Activated naive CD4-positive, alpha-beta T cell treated with Interleukin-2 at 50 U/mL for 16 hours (primary cell): ENCODE measurements around the gene NKAIN2.

Source experiments
- DNase-seq: peaks from one replicate; pipeline ENCODE4 v3.0.0-alpha.2; 2020

The NKAIN2 gene

GRCh38 chr6:124795643-124796463, 992.2 kb downstream of the NKAIN2 start:
- DNase-seq: no peak

GRCh38 chr6:124796464-124796970, 992.9 kb downstream of the NKAIN2 start:
- no peak for DNase-seq

GRCh38 chr6:124797224-124797623, 993.6 kb downstream of the NKAIN2 start:
- no peak for DNase-seq

GRCh38 chr6:124798942-124799496, 995.4 kb downstream of the NKAIN2 start:
- DNase-seq: no peak

GRCh38 chr6:124799638-124800037, 996.0 kb downstream of the NKAIN2 start:
- DNase-seq: no peak

GRCh38 chr6:124800222-124800621, 996.6 kb downstream of the NKAIN2 start:
- DNase-seq: no peak

- DNase-seq: no peak
Observed at GRCh38 chr6:124812067-124812466, 1008.4 kb downstream of the NKAIN2 start.

- DNase-seq: no peak
Observed at GRCh38 chr6:124819346-124819745, 1015.7 kb downstream of the NKAIN2 start.

GRCh38 chr6:124822204-124822613, 1018.5 kb downstream of the NKAIN2 start:
- no peak for DNase-seq

GRCh38 chr6:124822721-124823120, 1019.1 kb downstream of the NKAIN2 start:
- DNase-seq: no peak

GRCh38 chr6:124823240-124824111, 1019.8 kb downstream of the NKAIN2 start:
- DNase-seq: no peak

GRCh38 chr6:124825564-124825963, 1021.9 kb downstream of the NKAIN2 start:
- DNase-seq: no peak

GRCh38 chr6:124829822-124830221, 1026.2 kb downstream of the NKAIN2 start:
- no peak for DNase-seq

- DNase-seq: no peak
Observed at GRCh38 chr6:124830506-124830905, 1026.8 kb downstream of the NKAIN2 start.

GRCh38 chr6:124854338-124854922, 1050.8 kb downstream of the NKAIN2 start:
- DNase-seq: no peak

GRCh38 chr6:124857746-124858145, 1054.1 kb downstream of the NKAIN2 start:
- DNase-seq: no peak

- no peak for DNase-seq
Observed at GRCh38 chr6:124858564-124858963, 1054.9 kb downstream of the NKAIN2 start.

- no peak for DNase-seq
Observed at GRCh38 chr6:124859366-124859765, 1055.7 kb downstream of the NKAIN2 start.

GRCh38 chr6:124866040-124866439, 1062.4 kb downstream of the NKAIN2 start:
- no peak for DNase-seq

GRCh38 chr6:124867121-124867520, 1063.5 kb downstream of the NKAIN2 start:
- DNase-seq: no peak

- no peak for DNase-seq
Observed at GRCh38 chr6:124868481-124868880, 1064.8 kb downstream of the NKAIN2 start.

GRCh38 chr6:124869416-124869815, 1065.8 kb downstream of the NKAIN2 start:
- no peak for DNase-seq
